Gastroesophageal sphincter (tissue), 4 donors: Measurements from ENCODE around the gene KPNA3. TPM values are rescaled to one million over a fixed set of nuclear protein-coding genes. Genes with fewer than 3 reads are reported as not detected.

Source experiments
- ATAC-seq: fragments of 150-250 bp; one replicate; pipeline ENCODE4 v1.9.1; 2016; ENCODE audit warnings: mild to moderate bottlenecking, moderate library complexity
- H3K27ac ChIP-seq, 4 donors: fragments of 200-600 bp; sonication (generic) in 3 of 4; 1 replicate in 3 of 4; 2 replicates in 1 of 4; pipeline ENCODE4 v1.5.1; 2016 to 2019
- H3K27me3 ChIP-seq: fragments of 200-600 bp; sonication (generic); one replicate; pipeline ENCODE4 v1.5.1; 2019
- H3K36me3 ChIP-seq, 2 donors: fragments of 200-600 bp; sonication (generic); one replicate each; pipeline ENCODE4 v1.5.1; 2019; ENCODE audit warnings: control low read depth in 1 of 2
- H3K4me1 ChIP-seq, 3 donors: fragments of 200-600 bp; sonication (generic); 1 replicate in 2 of 3; 2 replicates in 1 of 3; pipeline ENCODE4 v1.5.1; 2016 to 2019; ENCODE audit warnings: control low read depth in 2 of 3
- H3K4me3 ChIP-seq, 2 donors: fragments of 200-600 bp; sonication (generic); one replicate each; pipeline ENCODE4 v1.5.1; 2019; ENCODE audit warnings: mild to moderate bottlenecking in 1 of 2, moderate library complexity in 1 of 2
- H3K9me3 ChIP-seq, 3 donors: fragments of 200-600 bp; sonication (generic); one replicate each; pipeline ENCODE4 v1.5.1; 2017 to 2019; ENCODE audit warnings: control low read depth in 2 of 3
- CTCF ChIP-seq, 4 experiments: fragments of 200-600 bp in 2 of 4; fragments of 450-650 bp in 2 of 4; sonication (generic) in 1 of 4; IDR thresholded peaks; one replicate each; pipeline ENCODE4 v1.5.1; 2017 to 2019; ENCODE audit warnings: antibody characterized with exemption in 4 of 4, mild to moderate bottlenecking in 2 of 4, moderate library complexity in 2 of 4
- EP300 ChIP-seq: sonication (generic); formaldehyde crosslinking; IDR thresholded peaks from one replicate; pipeline ENCODE4 v1.6.1; 2017; ENCODE audit warnings: antibody characterized with exemption, mild to moderate bottlenecking
- POLR2A ChIP-seq, 2 donors: fragments of 450-650 bp; IDR thresholded peaks; one replicate each; pipeline ENCODE4 v1.6.1; 2017; ENCODE audit warnings: antibody characterized with exemption in 2 of 2, mild to moderate bottlenecking in 2 of 2, moderate library complexity in 1 of 2
- POLR2AphosphoS5 ChIP-seq: sonication (generic); formaldehyde crosslinking; IDR thresholded peaks from one replicate; pipeline ENCODE4 v1.6.1; 2017; ENCODE audit warnings: antibody characterized with exemption
- WGBS, 2 donors: methylation state at CpG; one replicate each; pipeline ENCODE4 v1.1.5; 2018; ENCODE audit warnings: low coverage in 1 of 2; 5-methylcytosine and 5-hydroxymethylcytosine counted together
- total RNA-seq, 4 donors: library from RNA; depleted of rRNA; stranded (reverse); fragments of >200 nt; gene quantifications; one replicate each; pipeline ENCODE4 v1.1.0, GENCODE V29; 2016

The KPNA3 gene
- total RNA-seq, 4 donors from 2014 or later, result 41.2 to 67.5 (median 55.8) TPM

GRCh38 chr13:49694446-49694845 is 98.0 kb downstream of the KPNA3 start:
- H3K4me1 ChIP-seq, result peaks cover 0 to 20% (median 0%) of the 10 kb centered on the region in 3 donors
- ATAC-seq, result no peak
- 75% methylated on average over 1 of the region's 1 CpG; no CpG with 5 or more reads in 1 of the 2 donors for WGBS, 2 donors
- H3K9me3 ChIP-seq, result no peaks in the 10 kb centered on the region
- TF ChIP-seq POLR2A (IDR thresholded peaks at IDR 0.05), result no peak
- no peak for TF ChIP-seq EP300
- no peak for TF ChIP-seq POLR2AphosphoS5
- no peak for TF ChIP-seq CTCF (IDR thresholded peaks at IDR 0.05)
- no peaks in the 10 kb centered on the region for H3K27me3 ChIP-seq
- no peak overlapping the region for H3K27ac ChIP-seq
- H3K4me3 ChIP-seq, result no peak overlapping the region
- peaks cover 0 to 19% of the 10 kb centered on the region in 2 donors for H3K36me3 ChIP-seq

GRCh38 chr13:49693877-49694276 is 98.6 kb downstream of the KPNA3 start:
- Histone ChIP-seq H3K36me3 (peaks cover 0 to 18% of the 10 kb centered on the region in 2 donors), H3K27ac (no peak overlapping the region), H3K9me3 (no peaks in the 10 kb centered on the region), H3K4me1 (peaks cover 0 to 26% (median 0%) of the 10 kb centered on the region in 3 donors), H3K27me3 (no peaks in the 10 kb centered on the region), H3K4me3 (no peak overlapping the region)
- TF ChIP-seq POLR2AphosphoS5, result no peak
- no peak for TF ChIP-seq POLR2A (IDR thresholded peaks at IDR 0.05)
- TF ChIP-seq CTCF (IDR thresholded peaks at IDR 0.05), result no peak
- no peak for TF ChIP-seq EP300
- ATAC-seq, result no peak
- WGBS, 2 donors, result 61 to 87% methylated on average over 3 of the region's 3 CpGs

GRCh38 chr13:49693191-49693733 is 99.2 kb downstream of the KPNA3 start:
- H3K9me3 ChIP-seq, result no peaks in the 10 kb centered on the region
- WGBS, 2 donors, result 85 to 89% methylated on average over 2 to 4 of the region's 4 CpGs
- no peak for ATAC-seq

GRCh38 chr13:49690995-49691784 is 101.3 kb downstream of the KPNA3 start, which contains the start of gene EBPL:
EBPL (minus strand) TSS chr13:49691486; CDS start chr13:49691424, 62 bp downstream.
- Histone ChIP-seq H3K4me1 (peaks cover 0 to 26% (median 0%) of the 10 kb centered on the region in 3 donors), H3K27ac (peak within 1 kb of the TSS; percentile 29 to 86 (median 84)), H3K9me3 (no peaks in the 10 kb centered on the region), H3K27me3 (no peaks in the 10 kb centered on the region), H3K36me3 (peaks cover 0 to 10% of the 10 kb centered on the region in 2 donors), H3K4me3 (peak within 1 kb of the TSS; percentile 57 to 67)
- TF ChIP-seq POLR2AphosphoS5 (peak; percentile 87), POLR2A (IDR thresholded peaks at IDR 0.05) (peak; percentile 7 to 46), EP300 (no peak)
- WGBS, 2 donors, result 0% methylated on average over 2 of the region's 67 CpGs; no CpG with 5 or more reads in 1 of the 2 donors
- ATAC-seq, result peak; percentile 97

More at GRCh38 chr13:49693191-49693733, 99.2 kb downstream of the KPNA3 start:
- Histone ChIP-seq H3K27me3 (no peaks in the 10 kb centered on the region), H3K27ac (no peak overlapping the region), H3K4me3 (no peak overlapping the region), H3K36me3 (peaks cover 0 to 12% of the 10 kb centered on the region in 2 donors), H3K4me1 (peaks cover 0 to 26% (median 0%) of the 10 kb centered on the region in 3 donors)
- TF ChIP-seq CTCF (IDR thresholded peaks at IDR 0.05) (no peak), POLR2AphosphoS5 (no peak), EP300 (no peak), POLR2A (IDR thresholded peaks at IDR 0.05) (no peak)

GRCh38 chr13:49690133-49690994 is 102.1 kb downstream of the KPNA3 start:
- Histone ChIP-seq H3K4me3 (peak overlapping the region; percentile 57 to 67), H3K4me1 (peaks cover 0 to 26% (median 0%) of the 10 kb centered on the region in 3 donors), H3K27ac (peak overlapping the region in 3 of 4 donors; percentile 82 to 86 (median 85)), H3K36me3 (peaks cover 0 to 17% of the 10 kb centered on the region in 2 donors), H3K27me3 (no peaks in the 10 kb centered on the region), H3K9me3 (no peaks in the 10 kb centered on the region)
- WGBS, 2 donors, result 7 to 13% methylated on average over 10 to 15 of the region's 17 CpGs
- ATAC-seq, result peak; percentile 6
- TF ChIP-seq POLR2A (IDR thresholded peaks at IDR 0.05) (no peak), CTCF (IDR thresholded peaks at IDR 0.05) (no peak), EP300 (no peak), POLR2AphosphoS5 (no peak)
